CD4-positive, alpha-beta T cell (primary cell): Measurements from ENCODE around the gene XPO5. TPM values are rescaled to one million over a fixed set of nuclear protein-coding genes. Genes with fewer than 3 reads are reported as not detected.

Experiments
- ATAC-seq: fragments of 200-7000 bp; cut with Tn5 transposase; one replicate; pipeline ENCODE4 v1.10.0; 2022; ENCODE audit warnings: mild to moderate bottlenecking; ENCODE audit not compliant: poor library complexity
- CTCF ChIA-PET: fragments of 350-600 bp; sonication (Branson Sonifier 250); formaldehyde crosslinking; loops from one replicate; lab custom pipeline; 2021; ENCODE audit warnings: antibody characterized with exemption, inconsistent platforms; lab: Charles Lee
- POLR2A ChIA-PET: fragments of 350-600 bp; sonication (Branson Sonifier 250); formaldehyde crosslinking; loops from one replicate; lab custom pipeline; 2021; ENCODE audit warnings: antibody characterized with exemption, inconsistent platforms; lab: Charles Lee
- DNase-seq, 14 experiments: peaks; one replicate each; pipeline ENCODE4 v3.0.0-alpha.2; 2013 to 2020; ENCODE audit warnings: mixed read lengths in 2 of 14
- H3K27ac ChIP-seq, 2 donors: one replicate each; pipeline versions ENCODE4 v1.5.1 to v1.7.0; 2013; ENCODE audit warnings: low read length in 2 of 2, low read depth in 1 of 2, mild to moderate bottlenecking in 1 of 2
- H3K27me3 ChIP-seq, 2 experiments: 1 replicate in 1 of 2; 2 replicates in 1 of 2; pipeline versions ENCODE4 v1.6.1 to v1.7.0; 2013; ENCODE audit warnings: low read length in 2 of 2, control low read depth in 1 of 2, mild to moderate bottlenecking in 1 of 2, moderate library complexity in 1 of 2; ENCODE audit not compliant: insufficient read depth in 2 of 2, control insufficient read depth in 1 of 2
- H3K36me3 ChIP-seq: one replicate; pipeline ENCODE4 v1.6.1; 2013; ENCODE audit warnings: low read length, control low read depth; ENCODE audit not compliant: insufficient read depth
- H3K4me1 ChIP-seq: one replicate; pipeline ENCODE4 v1.6.1; 2013; ENCODE audit warnings: low read length, control low read depth; ENCODE audit not compliant: insufficient read depth
- H3K4me3 ChIP-seq: one replicate; pipeline ENCODE4 v1.5.1; 2013; ENCODE audit warnings: mild to moderate bottlenecking, low read length, moderate library complexity
- H3K9me3 ChIP-seq, 2 experiments: 1 replicate in 1 of 2; 2 replicates in 1 of 2; pipeline versions ENCODE4 v1.6.1 to v1.7.0; 2013; ENCODE audit warnings: low read length in 2 of 2, mild to moderate bottlenecking in 2 of 2, control low read depth in 1 of 2, moderate library complexity in 1 of 2; ENCODE audit not compliant: control insufficient read depth in 1 of 2, insufficient read depth in 1 of 2
- H3K27ac Mint-ChIP-seq: one replicate; pipeline ENCODE4 v1.8.0; 2020; ENCODE audit warnings: mixed read lengths
- H3K27me3 Mint-ChIP-seq: one replicate; pipeline ENCODE4 v1.8.0; 2021; ENCODE audit warnings: mixed read lengths
- H3K36me3 Mint-ChIP-seq: one replicate; pipeline ENCODE4 v1.8.0; 2021; ENCODE audit warnings: low read depth, mixed read lengths
- H3K4me1 Mint-ChIP-seq: one replicate; pipeline ENCODE4 v1.8.0; 2021; ENCODE audit warnings: low read depth, mixed read lengths
- H3K4me3 Mint-ChIP-seq: one replicate; pipeline ENCODE4 v1.8.0; 2020; ENCODE audit warnings: mild to moderate bottlenecking, mixed read lengths
- H3K9me3 Mint-ChIP-seq: one replicate; pipeline ENCODE4 v1.8.0; 2020; ENCODE audit warnings: mixed read lengths
- CTCF ChIP-seq: fragments of 200-600 bp; IDR thresholded peaks from one replicate; pipeline ENCODE4 v1.8.0; 2022; ENCODE audit warnings: antibody characterized with exemption, mild to moderate bottlenecking
- intact Hi-C, 2 experiments: fragments of 100-400 bp; cut with DNase I in 1 of 2; cut with micrococcal nuclease in 1 of 2; formaldehyde crosslinking; loops; one replicate each; pipeline versions ENCODE4 v1.15.1 to v1.9.0; 2023 to 2025; cut with DNase I, micrococcal nuclease
- total RNA-seq, 174 experiments: library from RNA in 2 of 174; stranded (reverse) in 2 of 174; gene quantifications; one replicate each; pipeline ENCODE4 v1.2.3 and lab custom pipeline; 2021 to 2026

XPO5 gene
- total RNA-seq, 2 experiments from 2014 or later = 26.8 to 31.2 TPM

GRCh38 chr6:43509984-43510826 lies 65.6 kb downstream of the XPO5 start, which contains the start of gene LRRC73:
TSS of gene LRRC73 (minus strand) at chr6:43510346. CDS start at chr6:43509785, 561 bp downstream.
- DNase-seq = peak; percentile 46 to 89 (median 70)
- Histone ChIP-seq H3K4me1 (peaks cover 42% of the 10 kb centered on the region), H3K36me3 (peaks cover 43% of the 10 kb centered on the region), H3K27ac (no peak within 1 kb of the TSS), H3K27me3 (peaks cover 20% of the 10 kb centered on the region in 2 experiments), H3K9me3 (no peaks in the 10 kb centered on the region), H3K4me3 (peak within 1 kb of the TSS; percentile 52)
- no peaks in the 10 kb centered on the region for H3K9me3 Mint-ChIP-seq
- peak; percentile 75 for ATAC-seq
- ChIA-PET POLR2A (interaction anchor here (0.6 to 1.9 kb wide), 7 partner anchors 14 to 531 kb away, joined by 3 to 10 read pairs (median 7); partner anchors contain the start of genes PEX6, TJAP1 and ZNF318), CTCF (interaction anchor here (1.5 kb wide), 1 partner anchor 112 kb away, joined by 4 read pairs; no protein-coding TSS in a partner anchor)
- peaks cover 23% of the 10 kb centered on the region for H3K27me3 Mint-ChIP-seq
- peaks cover 46% of the 10 kb centered on the region for H3K36me3 Mint-ChIP-seq
- H3K27ac Mint-ChIP-seq = peak within 1 kb of the TSS; percentile 67
- H3K4me3 Mint-ChIP-seq = peak within 1 kb of the TSS; percentile 96
- H3K4me1 Mint-ChIP-seq = peaks cover 31% of the 10 kb centered on the region
- intact Hi-C loops = loop anchor here (5.0 to 10.0 kb wide), 5 partner anchors 123 to 605 kb away; partner anchors contain the start of gene ZNF318 (in 2 of the 2)
- no peak for TF ChIP-seq CTCF

GRCh38 chr6:43509142-43509983 lies 66.5 kb downstream of the XPO5 start:
- intact Hi-C loops = loop anchor here (5.0 to 10.0 kb wide), 5 partner anchors 122 to 605 kb away; partner anchors contain the start of gene ZNF318 (in 2 of the 2)
- ATAC-seq (no peak), DNase-seq (peak in 2 of 14 experiments; percentile 29 to 41)
- peaks cover 23% of the 10 kb centered on the region for H3K27me3 Mint-ChIP-seq
- Histone ChIP-seq H3K36me3 (peaks cover 44% of the 10 kb centered on the region), H3K4me3 (no peak overlapping the region), H3K27ac (no peak overlapping the region), H3K4me1 (peaks cover 33% of the 10 kb centered on the region), H3K27me3 (peaks cover 20% of the 10 kb centered on the region in 2 experiments), H3K9me3 (no peaks in the 10 kb centered on the region)
- TF ChIP-seq CTCF = no peak
- CTCF ChIA-PET = interaction anchor here (1.5 kb wide), 1 partner anchor 111 kb away, joined by 4 read pairs; no protein-coding TSS in a partner anchor
- H3K4me1 Mint-ChIP-seq = peaks cover 22% of the 10 kb centered on the region
- H3K36me3 Mint-ChIP-seq = peaks cover 52% of the 10 kb centered on the region
- POLR2A ChIA-PET = interaction anchor here (0.9 to 1.9 kb wide), 6 partner anchors 13 to 531 kb away, joined by 3 to 10 read pairs (median 8); partner anchors contain the start of genes PEX6, TJAP1 and ZNF318
- peak overlapping the region; percentile 96 for H3K4me3 Mint-ChIP-seq
- H3K9me3 Mint-ChIP-seq = no peaks in the 10 kb centered on the region
- peak overlapping the region; percentile 67 for H3K27ac Mint-ChIP-seq
